D721Med (cell line): ENCODE measurements around the gene RBM24.

Experiments used
- DNase-seq: peaks from one replicate; pipeline ENCODE4 v3.0.0; 2011; ENCODE audit warnings: low spot score; ENCODE audit not compliant: insufficient read length
- FAIRE-seq: peaks from 2 replicates; lab custom pipeline; 2011; peaks lifted over from hg19 to GRCh38; lab: Jason Lieb, UNC
- TF ChIP-seq, protein P1 (sequence below): IDR thresholded peaks from 2 replicates; pipeline ENCODE4 v1.5.1; 2012; ENCODE audit warnings: mild to moderate bottlenecking, control low read depth; ENCODE audit not compliant: insufficient read depth; ENCODE audit errors: missing control alignments

RBM24 gene

DNA sequence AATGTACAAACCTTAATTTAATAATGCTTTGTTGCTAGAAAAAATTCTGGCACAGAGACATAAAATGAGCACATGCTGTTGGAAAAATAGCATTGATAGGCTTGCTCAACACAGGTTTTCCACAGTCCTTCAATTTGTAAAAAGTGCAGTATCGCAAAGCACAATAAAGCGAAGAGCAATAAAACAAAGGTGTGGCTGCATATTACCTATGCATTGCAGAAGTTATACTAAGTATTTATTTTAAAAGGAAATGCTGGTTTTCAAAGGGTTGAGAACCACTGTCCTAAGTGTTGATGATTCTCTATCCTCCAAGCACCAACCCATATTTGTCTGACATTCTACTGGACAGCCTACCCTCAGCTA lies 58.1 kb downstream of the RBM24 start:
- DNase-seq = no peak
- TF ChIP-seq, protein P1, sequence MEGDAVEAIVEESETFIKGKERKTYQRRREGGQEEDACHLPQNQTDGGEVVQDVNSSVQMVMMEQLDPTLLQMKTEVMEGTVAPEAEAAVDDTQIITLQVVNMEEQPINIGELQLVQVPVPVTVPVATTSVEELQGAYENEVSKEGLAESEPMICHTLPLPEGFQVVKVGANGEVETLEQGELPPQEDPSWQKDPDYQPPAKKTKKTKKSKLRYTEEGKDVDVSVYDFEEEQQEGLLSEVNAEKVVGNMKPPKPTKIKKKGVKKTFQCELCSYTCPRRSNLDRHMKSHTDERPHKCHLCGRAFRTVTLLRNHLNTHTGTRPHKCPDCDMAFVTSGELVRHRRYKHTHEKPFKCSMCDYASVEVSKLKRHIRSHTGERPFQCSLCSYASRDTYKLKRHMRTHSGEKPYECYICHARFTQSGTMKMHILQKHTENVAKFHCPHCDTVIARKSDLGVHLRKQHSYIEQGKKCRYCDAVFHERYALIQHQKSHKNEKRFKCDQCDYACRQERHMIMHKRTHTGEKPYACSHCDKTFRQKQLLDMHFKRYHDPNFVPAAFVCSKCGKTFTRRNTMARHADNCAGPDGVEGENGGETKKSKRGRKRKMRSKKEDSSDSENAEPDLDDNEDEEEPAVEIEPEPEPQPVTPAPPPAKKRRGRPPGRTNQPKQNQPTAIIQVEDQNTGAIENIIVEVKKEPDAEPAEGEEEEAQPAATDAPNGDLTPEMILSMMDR = no peak
- FAIRE-seq = no peak

DNA sequence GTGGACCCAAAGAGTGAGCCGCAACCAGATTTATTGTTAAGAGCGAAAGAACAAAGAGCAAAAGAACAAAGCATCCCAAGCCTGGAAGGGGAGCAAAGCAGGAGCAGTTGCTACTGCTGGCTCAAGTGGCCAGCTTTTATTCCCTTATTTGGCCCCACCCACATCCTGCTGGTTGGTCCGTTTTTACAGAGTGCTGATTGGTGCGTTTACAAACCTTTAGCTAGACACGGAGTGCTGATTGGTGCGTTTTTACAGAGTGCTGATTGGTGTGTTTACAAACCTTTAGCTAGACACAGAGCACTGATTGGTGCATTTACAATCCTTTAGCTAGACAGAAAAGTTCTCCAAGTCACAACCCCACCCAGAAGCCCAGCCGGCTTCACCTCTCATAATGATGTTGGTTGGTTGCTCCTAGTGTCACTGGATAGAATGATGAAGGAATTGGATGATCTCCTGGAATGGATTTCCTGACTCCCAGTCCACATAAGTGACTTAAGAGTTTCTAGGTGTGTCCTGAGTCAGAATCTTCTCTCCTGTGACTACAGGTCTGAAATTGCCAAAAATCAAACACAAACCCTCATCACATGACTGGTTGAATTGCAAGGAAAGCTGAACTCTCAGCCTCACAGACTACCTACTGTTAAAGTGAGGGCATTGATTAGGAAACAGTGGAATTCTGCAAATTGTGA lies 60.1 kb downstream of the RBM24 start:
- DNase-seq = no peak
- TF ChIP-seq, protein P1 = no peak
- no peak for FAIRE-seq

DNA sequence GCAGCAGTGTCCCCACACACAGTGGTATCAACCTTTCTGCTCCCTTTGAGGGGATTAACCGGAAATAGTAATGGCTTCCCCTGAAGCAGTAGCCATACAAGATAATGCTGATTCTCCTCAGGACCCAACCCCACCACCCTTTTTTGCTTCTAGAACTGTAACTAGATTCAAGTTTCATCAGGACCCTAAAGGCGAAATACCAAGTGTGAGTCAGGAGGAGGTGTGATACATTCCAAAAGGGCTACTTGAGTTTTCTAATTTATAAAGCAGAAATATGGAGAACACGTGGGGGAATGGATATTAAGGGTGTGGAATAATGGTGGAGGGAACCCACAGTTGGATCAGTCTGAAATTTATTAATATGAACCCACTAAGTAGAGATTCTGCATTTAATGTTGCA lies 60.7 kb downstream of the RBM24 start:
- FAIRE-seq (no peak), DNase-seq (no peak)
- TF ChIP-seq, protein P1 = no peak

DNA sequence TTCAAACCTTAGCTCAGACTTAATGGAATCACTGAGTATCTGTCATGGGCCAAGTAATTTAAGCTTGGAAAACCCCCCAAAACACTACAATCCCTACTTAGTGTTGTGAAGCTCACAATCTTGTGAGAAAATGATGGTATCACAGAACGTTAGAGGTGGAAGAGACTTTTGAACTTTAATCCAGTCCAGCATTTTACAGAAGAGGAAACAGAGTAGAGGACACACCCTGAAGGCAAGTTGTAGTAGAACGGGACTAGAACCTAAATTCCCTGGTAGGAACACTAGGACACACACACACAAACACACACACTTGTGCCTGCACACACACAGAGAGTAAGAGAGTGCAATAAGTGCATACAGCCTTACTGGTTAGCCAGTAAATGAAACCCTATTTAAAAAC lies 62.1 kb downstream of the RBM24 start:
- TF ChIP-seq, protein P1 = no peak
- DNase-seq = no peak
- FAIRE-seq = no peak
